UCSD-AML1 (cell line): ENCODE measurements around the gene XXYLT1.
"Not testable (repeated sequence)": the region's sequence is repeated elsewhere in the genome, so short reads cannot be mapped to it uniquely, and the experiment has no call there.

Experiments used
- DNase-seq: peaks from one replicate; lab custom pipeline; 2025; ENCODE audit not compliant: unreplicated experiment; lab: John Stamatoyannopoulos, UW

XXYLT1 gene

GRCh38 chr3:195187609-195188425, 83.1 kb downstream of the XXYLT1 start:
- no peak for DNase-seq

- not testable (repeated sequence) for DNase-seq
Observed at GRCh38 chr3:195186710-195187047, 84.3 kb downstream of the XXYLT1 start.

- no peak for DNase-seq
Observed at GRCh38 chr3:195186041-195186709, 84.8 kb downstream of the XXYLT1 start.

- DNase-seq: no peak
Observed at GRCh38 chr3:195185583-195185982, 85.4 kb downstream of the XXYLT1 start.

GRCh38 chr3:195184716-195185421, 86.1 kb downstream of the XXYLT1 start:
- DNase-seq: no peak

- no peak for DNase-seq
Observed at GRCh38 chr3:195183071-195183776, 87.7 kb downstream of the XXYLT1 start.

GRCh38 chr3:195182470-195182795, 88.5 kb downstream of the XXYLT1 start:
- DNase-seq: no peak

- no peak for DNase-seq
Observed at GRCh38 chr3:195181741-195182469, 89.1 kb downstream of the XXYLT1 start.

GRCh38 chr3:195181113-195181498, 89.9 kb downstream of the XXYLT1 start:
- no peak for DNase-seq

GRCh38 chr3:195180490-195181112, 90.4 kb downstream of the XXYLT1 start:
- DNase-seq: no peak

- DNase-seq: peak; percentile 73
Observed at GRCh38 chr3:195179776-195180489, 91.0 kb downstream of the XXYLT1 start.

- DNase-seq: peak; percentile 73
Observed at GRCh38 chr3:195178124-195178910, 92.6 kb downstream of the XXYLT1 start.

- no peak for DNase-seq
Observed at GRCh38 chr3:195177422-195178123, 93.4 kb downstream of the XXYLT1 start.

GRCh38 chr3:195176776-195177175, 94.2 kb downstream of the XXYLT1 start:
- DNase-seq: no peak

GRCh38 chr3:195175476-195176337, 95.3 kb downstream of the XXYLT1 start:
- no peak for DNase-seq

- no peak for DNase-seq
Observed at GRCh38 chr3:195175076-195175475, 95.9 kb downstream of the XXYLT1 start.

- no peak for DNase-seq
Observed at GRCh38 chr3:195173657-195174056, 97.3 kb downstream of the XXYLT1 start.
